Endothelial cell of umbilical vein (primary cell): Measurements from ENCODE around the gene IPO11. TPM values are rescaled to one million over a fixed set of nuclear protein-coding genes. Genes with fewer than 3 reads are reported as not detected.

Experiments
- BruUV-seq: library from RNA; stranded (reverse); fragments of 400-500 nt; replicated peaks from 2 replicates; lab custom pipeline; 2021; lab: Mats Ljungman, UMichigan
- CTCF ChIA-PET: fragments of 300-600, 350-600 bp; sonication (Branson Sonifier 250); formaldehyde crosslinking; loops from one replicate; lab custom pipeline; 2021; ENCODE audit warnings: antibody characterized with exemption, inconsistent platforms; lab: Charles Lee
- POLR2A ChIA-PET: fragments of 300-600, 350-600 bp; sonication (Branson Sonifier 250); formaldehyde crosslinking; loops from one replicate; lab custom pipeline; 2021; ENCODE audit warnings: antibody characterized with exemption, inconsistent platforms; lab: Charles Lee
- DNase-seq: peaks from one replicate; pipeline ENCODE4 v3.0.0-alpha.2; 2011; ENCODE audit warnings: low read depth, low spot score
- FAIRE-seq: peaks from 2 replicates; lab custom pipeline; 2011; peaks lifted over from hg19 to GRCh38; lab: Jason Lieb, UNC
- H2AFZ ChIP-seq: 2 replicates; pipeline ENCODE4 v1.6.0; 2012; ENCODE audit warnings: low read depth, low read length, control low read depth, inconsistent platforms
- H3K27ac ChIP-seq: 2 replicates; pipeline ENCODE4 v1.5.1; 2011; ENCODE audit warnings: low read depth, mild to moderate bottlenecking, control low read depth, low read length, moderate library complexity; ENCODE audit not compliant: insufficient read depth
- H3K27me3 ChIP-seq, 2 experiments: 2 replicates each; pipeline versions ENCODE4 v1.6.0 to v1.6.1; 2011; ENCODE audit warnings: low read length in 2 of 2, mixed read lengths in 1 of 2; ENCODE audit not compliant: control insufficient read depth in 2 of 2, insufficient read depth in 2 of 2
- H3K36me3 ChIP-seq, 2 experiments: 2 replicates in 1 of 2; 3 replicates in 1 of 2; pipeline ENCODE4 v1.5.1; 2011; ENCODE audit warnings: low read length in 2 of 2, mild to moderate bottlenecking in 1 of 2, moderate library complexity in 1 of 2; ENCODE audit not compliant: control insufficient read depth in 2 of 2, insufficient read depth in 2 of 2; ENCODE audit errors: extremely low read depth in 1 of 2
- H3K4me1 ChIP-seq: 3 replicates; pipeline ENCODE4 v1.5.1; 2011; ENCODE audit warnings: mild to moderate bottlenecking, low read length; ENCODE audit not compliant: control insufficient read depth, insufficient read depth; ENCODE audit errors: extremely low read depth
- H3K4me2 ChIP-seq: 2 replicates; pipeline ENCODE4 v1.6.1; 2011; ENCODE audit warnings: low read length, control low read depth, mixed read lengths; ENCODE audit not compliant: insufficient read depth
- H3K4me3 ChIP-seq, 3 experiments: fragments of 200-600 bp in 1 of 3; sonication (generic), shearing (Covaris generic) in 1 of 3; replicated peaks in 1 of 3; 2 replicates each; pipeline ENCODE4 v1.5.1; 2011 to 2016; ENCODE audit warnings: control low read depth in 3 of 3, low read length in 3 of 3, mild to moderate bottlenecking in 2 of 3, inconsistent platforms in 1 of 3, low read depth in 1 of 3, moderate library complexity in 1 of 3; ENCODE audit not compliant: insufficient read depth in 1 of 3
- H3K79me2 ChIP-seq: 2 replicates; pipeline ENCODE4 v1.6.0; 2012; ENCODE audit warnings: low read length, inconsistent platforms; ENCODE audit not compliant: control insufficient read depth, insufficient read depth
- H3K9ac ChIP-seq: replicated peaks from 2 replicates; pipeline ENCODE3; 2011; ENCODE audit warnings: low read length, control low read depth; ENCODE audit not compliant: insufficient read depth; ENCODE audit errors: extremely low read depth
- H3K9me1 ChIP-seq: replicated peaks from 3 replicates; pipeline ENCODE4 v1.6.0; 2011; ENCODE audit warnings: mild to moderate bottlenecking, low read length; ENCODE audit not compliant: control insufficient read depth, insufficient read depth; ENCODE audit errors: extremely low read depth
- H3K9me3 ChIP-seq: replicated peaks from 2 replicates; pipeline ENCODE4 v1.5.1; 2012; ENCODE audit warnings: low read length, inconsistent platforms; ENCODE audit not compliant: control insufficient read depth, insufficient read depth
- H4K20me1 ChIP-seq: replicated peaks from 2 replicates; pipeline ENCODE3; 2011; ENCODE audit warnings: mild to moderate bottlenecking, low read length; ENCODE audit not compliant: control insufficient read depth, insufficient read depth; ENCODE audit errors: extremely low read depth
- FOS ChIP-seq: IDR thresholded peaks from 2 replicates; pipeline ENCODE4 v1.6.1; 2011; ENCODE audit warnings: mild to moderate bottlenecking, low read length, moderate library complexity, borderline replicate concordance; ENCODE audit not compliant: insufficient read depth
- GATA2 ChIP-seq: IDR thresholded peaks from 2 replicates; pipeline ENCODE4 v1.7.0; 2011; ENCODE audit warnings: low read depth, mild to moderate bottlenecking, moderate library complexity, mixed read lengths, low read length; ENCODE audit not compliant: insufficient read length, insufficient read depth
- JUN ChIP-seq: IDR thresholded peaks from 2 replicates; pipeline ENCODE4 v1.6.1; 2011; ENCODE audit warnings: borderline replicate concordance, low read depth; ENCODE audit not compliant: insufficient read length, insufficient read depth
- dilution Hi-C: fragments of 300-500 bp; cut with MboI; formaldehyde crosslinking; loops from one replicate; pipeline ENCODE4 v1.15.0; 2019; ENCODE audit warnings: low sequenced_read_pairs; ENCODE audit not compliant: extremely low pct_ligation_motif_present
- intact Hi-C: fragments of 100-400 bp; cut with micrococcal nuclease; formaldehyde crosslinking; loops from one replicate; pipeline ENCODE4 v1.10.0; 2022
- polyA plus RNA-seq, 4 experiments: library from polyadenylated mRNA; depleted of rRNA in 3 of 4; stranded (reverse) in 3 of 4; unstranded in 1 of 4; fragments of >200 nt; gene quantifications; 2 replicates each; pipeline versions ENCODE4 v1.2.1 to v1.2.3, GENCODE V29; 2011 to 2012; ENCODE audit warnings: missing spikeins in 1 of 4
- total RNA-seq: library from RNA; stranded (reverse); gene quantifications from 2 replicates; pipeline ENCODE4 v1.2.3, GENCODE V29; 2021

Gene IPO11
- total and polyA plus RNA-seq, 2 donors (not counting 3 experiments of a cell fraction or from before 2014, with no cell fraction given): 38.5 to 80.9 TPM

DNA sequence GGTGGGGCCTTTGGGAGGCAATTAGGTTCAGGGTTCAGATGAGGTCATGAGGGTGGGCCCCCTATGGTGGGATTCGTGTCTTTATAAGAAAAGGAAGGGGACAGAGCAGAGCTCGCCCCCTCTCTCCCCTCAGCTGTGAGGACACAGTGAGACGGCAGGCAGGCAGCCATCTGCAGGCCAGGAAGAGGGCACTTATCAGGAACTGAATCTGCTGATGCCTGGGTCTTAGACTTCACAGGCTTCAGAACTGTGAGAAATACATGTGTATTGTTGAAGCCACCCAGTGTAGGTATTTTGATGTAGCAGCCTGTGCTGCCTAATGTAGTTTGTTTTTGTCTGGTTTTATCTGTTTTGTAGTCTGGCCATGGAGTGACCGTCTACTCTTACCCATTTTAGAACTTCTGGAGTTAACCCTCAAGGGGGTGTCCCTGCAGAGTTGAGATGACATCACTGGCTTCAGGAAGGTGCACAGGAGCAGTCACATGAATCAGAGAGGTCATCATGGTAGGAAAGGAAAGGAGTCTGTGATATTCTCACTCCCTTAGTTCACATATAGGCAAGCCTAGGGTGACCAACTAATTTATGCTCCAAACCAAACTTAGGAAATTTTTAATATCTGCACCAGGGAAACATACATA, 237.0 kb downstream of the IPO11 start:
- BruUV-seq: no TSS peak
- Histone ChIP-seq H3K9me1 (no peaks in the 10 kb centered on the region), H3K9me3 (no peaks in the 10 kb centered on the region), H3K9ac (no peak overlapping the region), H3K4me2 (no peak overlapping the region), H3K4me3 (no peak overlapping the region), H2AFZ (no peak overlapping the region), H3K4me1 (peaks cover 10% of the 10 kb centered on the region), H3K27me3 (no peaks in the 10 kb centered on the region), H3K36me3 (no peaks in the 10 kb centered on the region), H4K20me1 (no peaks in the 10 kb centered on the region), H3K79me2 (no peaks in the 10 kb centered on the region), H3K27ac (no peak overlapping the region)
- POLR2A ChIA-PET: no interaction called here
- intact Hi-C loops: no loop called here
- CTCF ChIA-PET: interaction anchor here (2.1 kb wide), 1 partner anchor 190 kb away, joined by 9 read pairs; no protein-coding TSS in a partner anchor
- FAIRE-seq (no peak), DNase-seq (no peak)
- dilution Hi-C loops: no loop called here
- TF ChIP-seq GATA2 (no peak), FOS (no peak)

GRCh38 chr5:62650197-62650596, 237.6 kb downstream of the IPO11 start:
- dilution Hi-C loops: no loop called here
- Histone ChIP-seq H3K9me1 (no peaks in the 10 kb centered on the region), H3K27me3 (no peaks in the 10 kb centered on the region), H3K9ac (no peak overlapping the region), H3K27ac (no peak overlapping the region), H3K79me2 (no peaks in the 10 kb centered on the region), H3K36me3 (no peaks in the 10 kb centered on the region), H3K9me3 (no peaks in the 10 kb centered on the region), H3K4me1 (peaks cover 10% of the 10 kb centered on the region), H4K20me1 (no peaks in the 10 kb centered on the region), H2AFZ (no peak overlapping the region), H3K4me3 (no peak overlapping the region), H3K4me2 (no peak overlapping the region)
- CTCF ChIA-PET: no interaction called here
- FAIRE-seq (no peak), DNase-seq (no peak)
- intact Hi-C loops: no loop called here
- TF ChIP-seq FOS (no peak), JUN (no peak)
- BruUV-seq: no TSS peak
- POLR2A ChIA-PET: interaction anchor here (0.5 kb wide), 1 partner anchor 249 kb away, joined by 5 read pairs; no protein-coding TSS in a partner anchor
